ENCODE results near the gene SLC1A2. TPM values are rescaled to one million over a fixed set of nuclear protein-coding genes. Genes with fewer than 3 reads are reported as not detected.

SLC1A2 gene
- total RNA-seq, 2 donors from 2014 or later: 7.1 to 13.5 TPM

DNA sequence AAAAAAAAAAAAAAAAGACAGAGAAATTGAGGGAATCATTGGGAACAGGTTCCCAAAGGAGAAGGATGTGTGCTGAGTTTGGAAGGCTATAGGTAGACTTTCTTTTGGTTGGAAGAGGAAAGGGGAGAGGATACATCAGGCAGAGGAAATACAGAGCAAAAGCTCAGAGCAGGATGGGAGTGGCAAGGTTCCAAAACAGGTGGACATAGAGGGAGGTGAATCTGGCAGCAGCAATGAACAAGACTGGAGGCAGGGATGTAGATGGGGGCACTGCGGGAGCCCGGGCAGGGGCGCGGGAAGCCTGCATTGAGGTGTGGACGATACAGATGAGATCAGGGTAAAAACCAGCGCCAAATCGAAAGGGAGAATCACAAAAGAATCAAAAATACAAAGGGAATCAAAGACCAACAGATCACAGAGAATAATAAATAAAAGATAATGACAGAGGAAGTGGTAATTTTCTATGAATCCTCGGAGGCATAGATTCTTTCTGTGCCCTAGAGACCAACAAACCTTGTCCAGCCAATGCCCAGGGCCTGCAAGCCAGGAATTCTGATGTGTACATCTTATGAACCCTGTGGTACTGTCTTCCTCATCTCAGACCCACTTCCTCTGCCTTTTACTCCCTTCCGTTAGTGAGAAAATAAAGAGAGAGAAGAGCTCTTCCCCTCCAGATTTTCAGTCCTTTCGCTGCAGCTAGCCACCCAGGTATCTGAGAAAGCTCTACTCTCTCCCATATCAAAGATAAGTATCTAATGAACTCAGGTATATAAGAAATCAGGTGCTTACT is 70.3 kb downstream of the SLC1A2 start:
- H3K4me1 ChIP-seq (ENCODE audit: control insufficient read depth, insufficient read depth, low read length): no peaks in the 10 kb centered on the region
- Mint-ChIP-seq H3K27ac (no peak overlapping the region), H3K9me3 (no peaks in the 10 kb centered on the region), H3K4me3 (no peak overlapping the region), H3K36me3 (ENCODE audit: low read depth) (no peaks in the 10 kb centered on the region), H3K27me3 (ENCODE audit: insufficient read depth) (peaks cover 36% of the 10 kb centered on the region), H3K4me1 (no peaks in the 10 kb centered on the region)
- H3K36me3 ChIP-seq (ENCODE audit: control insufficient read depth, insufficient read depth, low read length): no peaks in the 10 kb centered on the region
- H3K27me3 ChIP-seq (ENCODE audit: control insufficient read depth, insufficient read depth, low read length, poor library complexity, severe bottlenecking): no peaks in the 10 kb centered on the region
- H3K4me3 ChIP-seq (ENCODE audit: low read length): no peak overlapping the region
- no peak overlapping the region for H3K27ac ChIP-seq (ENCODE audit: low read depth, low read length)
- no peak overlapping the region for H3K9ac ChIP-seq (ENCODE audit: extremely low read depth, low read length, poor library complexity, severe bottlenecking)
- TF ChIP-seq, protein P1, sequence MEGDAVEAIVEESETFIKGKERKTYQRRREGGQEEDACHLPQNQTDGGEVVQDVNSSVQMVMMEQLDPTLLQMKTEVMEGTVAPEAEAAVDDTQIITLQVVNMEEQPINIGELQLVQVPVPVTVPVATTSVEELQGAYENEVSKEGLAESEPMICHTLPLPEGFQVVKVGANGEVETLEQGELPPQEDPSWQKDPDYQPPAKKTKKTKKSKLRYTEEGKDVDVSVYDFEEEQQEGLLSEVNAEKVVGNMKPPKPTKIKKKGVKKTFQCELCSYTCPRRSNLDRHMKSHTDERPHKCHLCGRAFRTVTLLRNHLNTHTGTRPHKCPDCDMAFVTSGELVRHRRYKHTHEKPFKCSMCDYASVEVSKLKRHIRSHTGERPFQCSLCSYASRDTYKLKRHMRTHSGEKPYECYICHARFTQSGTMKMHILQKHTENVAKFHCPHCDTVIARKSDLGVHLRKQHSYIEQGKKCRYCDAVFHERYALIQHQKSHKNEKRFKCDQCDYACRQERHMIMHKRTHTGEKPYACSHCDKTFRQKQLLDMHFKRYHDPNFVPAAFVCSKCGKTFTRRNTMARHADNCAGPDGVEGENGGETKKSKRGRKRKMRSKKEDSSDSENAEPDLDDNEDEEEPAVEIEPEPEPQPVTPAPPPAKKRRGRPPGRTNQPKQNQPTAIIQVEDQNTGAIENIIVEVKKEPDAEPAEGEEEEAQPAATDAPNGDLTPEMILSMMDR (conservative IDR thresholded peaks at IDR 0.05): no peak
- DNase-seq: no peak
- H3K9me3 ChIP-seq (ENCODE audit: control insufficient read depth, low read length): no peaks in the 10 kb centered on the region
- whole genome bisulfite sequencing, 2 experiments (ENCODE audit: insufficient coverage in 1 of 2, insufficient read length in 1 of 2): 90 to 100% methylated on average over 3 to 9 of the region's 10 CpGs

DNA sequence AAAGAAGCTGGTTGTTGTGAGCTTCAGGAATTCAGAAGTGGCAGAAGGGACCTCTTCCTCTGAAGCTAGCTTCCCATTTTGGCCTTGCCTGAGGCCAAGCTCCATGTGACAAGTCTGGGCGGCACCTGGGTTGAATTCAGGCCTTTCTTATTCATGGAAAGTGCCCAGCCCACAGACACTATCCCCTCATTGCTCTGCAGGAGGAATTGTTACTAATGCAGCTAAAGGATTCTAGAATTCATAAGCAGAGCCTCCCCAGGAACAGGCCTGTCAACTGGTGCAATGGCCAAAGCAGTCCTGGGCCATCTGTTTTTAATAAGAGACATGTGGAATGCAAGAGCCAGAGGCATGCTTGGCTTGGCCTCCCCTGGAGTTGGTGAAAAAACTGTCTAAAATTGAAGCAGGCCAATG is 71.4 kb downstream of the SLC1A2 start:
- Histone ChIP-seq H3K4me1 (ENCODE audit: control insufficient read depth, insufficient read depth, low read length) (no peaks in the 10 kb centered on the region), H3K27me3 (ENCODE audit: control insufficient read depth, insufficient read depth, low read length, poor library complexity, severe bottlenecking) (no peaks in the 10 kb centered on the region), H3K9me3 (ENCODE audit: control insufficient read depth, low read length) (no peaks in the 10 kb centered on the region), H3K36me3 (ENCODE audit: control insufficient read depth, insufficient read depth, low read length) (no peaks in the 10 kb centered on the region), H3K4me3 (ENCODE audit: low read length) (no peak overlapping the region), H3K27ac (ENCODE audit: low read depth, low read length) (no peak overlapping the region), H3K9ac (ENCODE audit: extremely low read depth, low read length, poor library complexity, severe bottlenecking) (no peak overlapping the region)
- WGBS, 2 experiments (ENCODE audit: insufficient coverage in 1 of 2, insufficient read length in 1 of 2): 88 to 89% methylated on average over 1 of the region's 1 CpG
- peaks cover 33% of the 10 kb centered on the region for H3K27me3 Mint-ChIP-seq (ENCODE audit: insufficient read depth)
- no peak overlapping the region for H3K27ac Mint-ChIP-seq
- H3K9me3 Mint-ChIP-seq: no peaks in the 10 kb centered on the region
- H3K36me3 Mint-ChIP-seq (ENCODE audit: low read depth): no peaks in the 10 kb centered on the region
- no peak for DNase-seq
- H3K4me3 Mint-ChIP-seq: no peak overlapping the region
- no peaks in the 10 kb centered on the region for H3K4me1 Mint-ChIP-seq
- TF ChIP-seq, protein P1 (conservative IDR thresholded peaks at IDR 0.05): no peak

DNA sequence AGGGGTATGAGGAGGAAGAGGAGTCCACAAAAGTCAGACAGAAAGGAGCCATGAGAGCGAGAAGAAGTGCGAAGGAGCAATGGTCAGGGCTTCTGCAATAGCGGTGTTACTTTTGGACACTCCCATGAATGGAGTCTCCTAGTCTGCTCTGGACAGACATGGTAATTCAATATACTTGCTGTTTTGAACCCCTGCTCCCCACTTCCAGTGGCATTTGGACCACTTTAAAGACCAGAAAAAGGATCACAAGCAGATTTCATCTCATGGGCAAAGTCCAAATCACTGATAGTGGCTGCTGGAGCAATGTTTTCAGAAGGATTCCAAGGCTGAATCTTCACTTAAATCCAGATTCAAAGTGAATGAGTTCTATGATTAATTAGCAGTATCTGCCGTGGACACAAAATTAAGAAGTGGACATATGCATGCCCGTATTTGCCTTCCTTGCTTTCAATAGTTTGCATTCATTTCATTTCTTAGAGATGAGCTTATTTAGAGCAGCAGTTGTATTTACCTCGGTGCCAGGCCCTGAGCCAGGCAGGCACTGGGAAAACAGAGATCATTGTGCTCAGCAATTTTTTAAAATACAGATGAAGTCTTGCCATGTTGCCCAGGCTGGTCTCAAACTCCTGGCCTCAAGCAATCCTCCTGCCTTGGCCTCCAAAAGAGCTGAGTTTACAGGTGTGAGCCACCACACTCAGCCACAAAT is 72.0 kb downstream of the SLC1A2 start:
- H3K27ac ChIP-seq (ENCODE audit: low read depth, low read length): no peak overlapping the region
- Mint-ChIP-seq H3K36me3 (ENCODE audit: low read depth) (no peaks in the 10 kb centered on the region), H3K27me3 (ENCODE audit: insufficient read depth) (peaks cover 31% of the 10 kb centered on the region), H3K9me3 (no peaks in the 10 kb centered on the region), H3K4me1 (no peaks in the 10 kb centered on the region), H3K27ac (no peak overlapping the region), H3K4me3 (no peak overlapping the region)
- WGBS, 2 experiments (ENCODE audit: insufficient coverage in 1 of 2, insufficient read length in 1 of 2): 84 to 90% methylated on average over 6 of the region's 6 CpGs
- no peaks in the 10 kb centered on the region for H3K4me1 ChIP-seq (ENCODE audit: control insufficient read depth, insufficient read depth, low read length)
- no peaks in the 10 kb centered on the region for H3K9me3 ChIP-seq (ENCODE audit: control insufficient read depth, low read length)
- H3K36me3 ChIP-seq (ENCODE audit: control insufficient read depth, insufficient read depth, low read length): no peaks in the 10 kb centered on the region
- H3K27me3 ChIP-seq (ENCODE audit: control insufficient read depth, insufficient read depth, low read length, poor library complexity, severe bottlenecking): no peaks in the 10 kb centered on the region
- TF ChIP-seq, protein P1 (conservative IDR thresholded peaks at IDR 0.05): no peak
- H3K4me3 ChIP-seq (ENCODE audit: low read length): no peak overlapping the region
- no peak overlapping the region for H3K9ac ChIP-seq (ENCODE audit: extremely low read depth, low read length, poor library complexity, severe bottlenecking)
- DNase-seq: no peak
